ENCODE measurements around the gene PLD4. TPM values are rescaled to one million over a fixed set of nuclear protein-coding genes. Genes with fewer than 3 reads are reported as not detected.

The PLD4 gene
- total and polyA plus RNA-seq, 2 experiments from 2014 or later = not detected

GRCh38 chr14:104981699-104982541, 57.2 kb downstream of the PLD4 start:
- no peak overlapping the region for H2AFZ ChIP-seq
- no peaks in the 10 kb centered on the region; the same call in 2 of the 3 replicates for H3K9me3 Mint-ChIP-seq

More at GRCh38 chr14:104981699-104982541, 57.2 kb downstream of the PLD4 start:
- Histone ChIP-seq H3K4me2 (no peak overlapping the region), H3K4me3 (no peak overlapping the region), H4K20me1 (replicated peaks; ENCODE audit: insufficient read depth) (no peaks in the 10 kb centered on the region), H3K79me2 (replicated peaks; ENCODE audit: insufficient read depth) (no peaks in the 10 kb centered on the region), H3K4me1 (ENCODE audit: insufficient read depth) (peaks cover 4% of the 10 kb centered on the region; the same call in 1 of the 2 replicates), H3K27me3 (ENCODE audit: insufficient read depth) (peaks cover 26% of the 10 kb centered on the region), H3K9me2 (ENCODE audit: insufficient read depth) (no peaks in the 10 kb centered on the region), H3K36me3 (ENCODE audit: insufficient read depth) (no peaks in the 10 kb centered on the region), H3F3A (replicated peaks; ENCODE audit: low read depth) (no peaks in the 10 kb centered on the region), H3K27ac (ENCODE audit: low read depth) (no peak overlapping the region)
- no peaks in the 10 kb centered on the region for H3K36me3 Mint-ChIP-seq (ENCODE audit: low read depth)
- no peak for TF ChIP-seq REST (IDR thresholded peaks at IDR 0.05; ENCODE audit: unreplicated experiment)
- no peak for TF ChIP-seq JUNB (IDR thresholded peaks at IDR 0.05; ENCODE audit: unreplicated experiment)
- TF ChIP-seq EZH2 (IDR thresholded peaks at IDR 0.05; ENCODE audit: low read depth, unreplicated experiment) = no peak
- TF ChIP-seq, protein P1, sequence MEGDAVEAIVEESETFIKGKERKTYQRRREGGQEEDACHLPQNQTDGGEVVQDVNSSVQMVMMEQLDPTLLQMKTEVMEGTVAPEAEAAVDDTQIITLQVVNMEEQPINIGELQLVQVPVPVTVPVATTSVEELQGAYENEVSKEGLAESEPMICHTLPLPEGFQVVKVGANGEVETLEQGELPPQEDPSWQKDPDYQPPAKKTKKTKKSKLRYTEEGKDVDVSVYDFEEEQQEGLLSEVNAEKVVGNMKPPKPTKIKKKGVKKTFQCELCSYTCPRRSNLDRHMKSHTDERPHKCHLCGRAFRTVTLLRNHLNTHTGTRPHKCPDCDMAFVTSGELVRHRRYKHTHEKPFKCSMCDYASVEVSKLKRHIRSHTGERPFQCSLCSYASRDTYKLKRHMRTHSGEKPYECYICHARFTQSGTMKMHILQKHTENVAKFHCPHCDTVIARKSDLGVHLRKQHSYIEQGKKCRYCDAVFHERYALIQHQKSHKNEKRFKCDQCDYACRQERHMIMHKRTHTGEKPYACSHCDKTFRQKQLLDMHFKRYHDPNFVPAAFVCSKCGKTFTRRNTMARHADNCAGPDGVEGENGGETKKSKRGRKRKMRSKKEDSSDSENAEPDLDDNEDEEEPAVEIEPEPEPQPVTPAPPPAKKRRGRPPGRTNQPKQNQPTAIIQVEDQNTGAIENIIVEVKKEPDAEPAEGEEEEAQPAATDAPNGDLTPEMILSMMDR (conservative IDR thresholded peaks at IDR 0.05; ENCODE audit: low read depth in 2 of 2) = no peak
- no peak for TF ChIP-seq EZH2phosphoT487 (IDR thresholded peaks at IDR 0.05; ENCODE audit: unreplicated experiment)
- TF ChIP-seq, protein P2, sequence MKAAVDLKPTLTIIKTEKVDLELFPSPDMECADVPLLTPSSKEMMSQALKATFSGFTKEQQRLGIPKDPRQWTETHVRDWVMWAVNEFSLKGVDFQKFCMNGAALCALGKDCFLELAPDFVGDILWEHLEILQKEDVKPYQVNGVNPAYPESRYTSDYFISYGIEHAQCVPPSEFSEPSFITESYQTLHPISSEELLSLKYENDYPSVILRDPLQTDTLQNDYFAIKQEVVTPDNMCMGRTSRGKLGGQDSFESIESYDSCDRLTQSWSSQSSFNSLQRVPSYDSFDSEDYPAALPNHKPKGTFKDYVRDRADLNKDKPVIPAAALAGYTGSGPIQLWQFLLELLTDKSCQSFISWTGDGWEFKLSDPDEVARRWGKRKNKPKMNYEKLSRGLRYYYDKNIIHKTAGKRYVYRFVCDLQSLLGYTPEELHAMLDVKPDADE (IDR thresholded peaks at IDR 0.05) = no peak
- no peak for TF ChIP-seq NANOG (IDR thresholded peaks at IDR 0.05; ENCODE audit: borderline replicate concordance)
- no peak for TF ChIP-seq ZNF114 (CRISPR knock-in tag; IDR thresholded peaks at IDR 0.05)
- TF ChIP-seq ZNF462 (CRISPR knock-in tag; IDR thresholded peaks at IDR 0.05) = no peak
- no peak for TF ChIP-seq STAT1 (IDR thresholded peaks at IDR 0.05; ENCODE audit: unreplicated experiment)
- TF ChIP-seq ZNF331 (CRISPR knock-in tag; IDR thresholded peaks at IDR 0.05; ENCODE audit: low read depth) = no peak
- no peak for TF ChIP-seq POLR2AphosphoS5 (IDR thresholded peaks at IDR 0.05; ENCODE audit: low read depth)
- no peak for TF ChIP-seq CREB1 (CRISPR knock-in tag; IDR thresholded peaks at IDR 0.05; ENCODE audit: low read depth)
- no peak overlapping the region for H3K27ac Mint-ChIP-seq
- peaks cover 24% of the 10 kb centered on the region for H3K27me3 Mint-ChIP-seq (ENCODE audit: insufficient read depth, low read depth, poor library complexity)
- ATAC-seq (no peak), DNase-seq (ENCODE audit: low spot score) (no peak)
- peaks cover 6% of the 10 kb centered on the region; the same call in 2 of the 3 replicates for H3K4me1 Mint-ChIP-seq
- H3K4me3 Mint-ChIP-seq = no peak overlapping the region
